Activated naive CD8-positive, alpha-beta T cell treated with anti-CD3 and anti-CD28 coated beads, Interleukin-2, amount 50 U/mL, for 24 hours (primary cell): ENCODE results near the gene PLA1A.
A peak's percentile ranks its signal among the peaks of the same experiment; 100 is the strongest.

ENCODE experiments used
- ATAC-seq: fragments of 150-1000 bp; cut with Tn5 transposase; one replicate; pipeline ENCODE4 v1.10.0; 2021
- DNase-seq: peaks from one replicate; pipeline ENCODE4 v3.0.0; 2021
- H3K27ac Mint-ChIP-seq: one replicate; pipeline ENCODE4 v1.8.0; 2021; ENCODE audit warnings: mild to moderate bottlenecking, mixed read lengths
- H3K27me3 Mint-ChIP-seq: one replicate; pipeline ENCODE4 v1.8.0; 2021; ENCODE audit warnings: mixed read lengths
- H3K36me3 Mint-ChIP-seq: one replicate; pipeline ENCODE4 v1.8.0; 2021; ENCODE audit warnings: low read depth, mixed read lengths
- H3K4me1 Mint-ChIP-seq: one replicate; pipeline ENCODE4 v1.8.0; 2021; ENCODE audit warnings: mixed read lengths
- H3K4me3 Mint-ChIP-seq: one replicate; pipeline ENCODE4 v1.8.0; 2021; ENCODE audit warnings: mild to moderate bottlenecking, moderate library complexity, mixed read lengths
- H3K9me3 Mint-ChIP-seq: one replicate; pipeline ENCODE4 v1.8.0; 2021; ENCODE audit warnings: mixed read lengths

PLA1A gene

DNA sequence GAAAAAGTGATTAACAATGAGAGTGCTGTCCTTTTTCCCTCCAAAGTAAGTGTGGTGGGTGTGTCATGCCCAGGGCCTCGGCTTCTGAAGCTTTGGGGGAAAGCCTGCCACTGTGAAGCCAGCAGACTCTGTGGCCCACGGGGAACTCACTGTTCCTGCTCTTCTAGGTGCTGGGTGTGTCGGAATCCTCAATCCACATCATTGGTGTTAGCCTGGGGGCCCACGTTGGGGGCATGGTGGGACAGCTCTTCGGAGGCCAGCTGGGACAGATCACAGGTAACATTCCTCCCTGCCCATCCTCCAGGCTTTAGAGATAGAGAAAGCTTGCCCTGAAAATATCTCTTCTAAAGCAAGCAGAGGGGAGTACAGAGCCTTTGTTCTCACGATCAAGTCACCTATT, 11.6 kb downstream of the PLA1A start:
- Mint-ChIP-seq H3K4me1 (peaks cover 7% of the 10 kb centered on the region), H3K27me3 (peaks cover 27% of the 10 kb centered on the region), H3K27ac (no peak overlapping the region), H3K9me3 (no peaks in the 10 kb centered on the region), H3K36me3 (no peaks in the 10 kb centered on the region), H3K4me3 (no peak overlapping the region)
- DNase-seq (no peak), ATAC-seq (no peak)

DNA sequence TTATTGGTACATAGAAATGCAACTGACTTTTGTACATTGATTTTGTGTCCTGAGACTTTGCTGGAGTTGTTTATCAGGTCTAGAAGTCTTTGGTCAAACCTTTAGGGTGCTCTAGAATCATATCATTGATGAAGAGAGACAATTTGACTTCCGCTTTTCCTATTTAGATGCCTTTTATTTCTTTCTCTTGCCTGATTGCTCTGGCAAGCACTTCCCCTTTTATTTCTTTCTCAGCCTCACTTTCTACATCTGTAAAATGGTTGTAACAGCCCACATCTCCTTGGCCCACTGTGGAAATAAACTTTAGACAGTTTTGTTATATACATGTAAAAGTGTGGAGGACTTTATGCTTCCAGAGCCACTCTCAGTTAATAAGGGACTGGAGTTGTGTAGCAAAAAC, 14.0 kb downstream of the PLA1A start:
- DNase-seq: no peak
- no peak for ATAC-seq
- H3K36me3 Mint-ChIP-seq: no peaks in the 10 kb centered on the region
- H3K4me3 Mint-ChIP-seq: no peak overlapping the region
- peaks cover 27% of the 10 kb centered on the region for H3K27me3 Mint-ChIP-seq
- H3K4me1 Mint-ChIP-seq: no peaks in the 10 kb centered on the region
- no peaks in the 10 kb centered on the region for H3K9me3 Mint-ChIP-seq
- H3K27ac Mint-ChIP-seq: no peak overlapping the region

GRCh38 chr3:119613201-119613600, 15.5 kb downstream of the PLA1A start:
- no peak overlapping the region for H3K4me3 Mint-ChIP-seq

GRCh38 chr3:119613872-119614271, 16.2 kb downstream of the PLA1A start:
- H3K9me3 Mint-ChIP-seq: no peaks in the 10 kb centered on the region
- no peaks in the 10 kb centered on the region for H3K36me3 Mint-ChIP-seq

More at GRCh38 chr3:119613201-119613600, 15.5 kb downstream of the PLA1A start:
- H3K27me3 Mint-ChIP-seq: peaks cover 27% of the 10 kb centered on the region
- ATAC-seq: no peak
- H3K4me1 Mint-ChIP-seq: no peaks in the 10 kb centered on the region
- H3K36me3 Mint-ChIP-seq: no peaks in the 10 kb centered on the region
- H3K9me3 Mint-ChIP-seq: no peaks in the 10 kb centered on the region
- DNase-seq: no peak
- no peak overlapping the region for H3K27ac Mint-ChIP-seq

GRCh38 chr3:119616056-119616455, 18.4 kb downstream of the PLA1A start:
- peaks cover 17% of the 10 kb centered on the region for H3K27me3 Mint-ChIP-seq
- no peaks in the 10 kb centered on the region for H3K36me3 Mint-ChIP-seq
- DNase-seq: no peak
- no peaks in the 10 kb centered on the region for H3K9me3 Mint-ChIP-seq
- no peaks in the 10 kb centered on the region for H3K4me1 Mint-ChIP-seq
- no peak overlapping the region for H3K27ac Mint-ChIP-seq
- no peak overlapping the region for H3K4me3 Mint-ChIP-seq
- no peak for ATAC-seq

More at GRCh38 chr3:119613872-119614271, 16.2 kb downstream of the PLA1A start:
- no peak overlapping the region for H3K27ac Mint-ChIP-seq
- ATAC-seq (no peak), DNase-seq (no peak)
- H3K4me1 Mint-ChIP-seq: no peaks in the 10 kb centered on the region
- peaks cover 28% of the 10 kb centered on the region for H3K27me3 Mint-ChIP-seq
- no peak overlapping the region for H3K4me3 Mint-ChIP-seq

DNA sequence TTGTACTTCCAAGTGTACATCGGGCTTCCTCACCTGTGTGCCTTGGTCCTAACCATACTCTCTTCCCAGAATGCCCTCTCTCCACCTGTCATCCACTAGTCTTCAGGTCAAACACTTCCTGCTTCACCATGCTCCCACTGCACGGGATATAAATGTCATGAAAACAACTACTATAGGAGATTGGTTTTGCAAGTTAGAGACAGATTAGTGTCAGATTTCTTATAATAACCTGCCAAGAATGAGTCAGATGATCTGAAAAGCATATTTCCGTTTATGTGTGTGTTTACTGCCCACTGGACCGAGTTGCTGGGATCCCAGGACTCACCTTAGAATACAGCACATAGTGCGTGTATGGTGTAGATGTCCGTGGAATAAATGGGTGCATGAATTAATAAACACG, 21.4 kb downstream of the PLA1A start:
- DNase-seq (no peak), ATAC-seq (no peak)
- H3K27me3 Mint-ChIP-seq: peaks cover 8% of the 10 kb centered on the region
- no peak overlapping the region for H3K27ac Mint-ChIP-seq
- H3K36me3 Mint-ChIP-seq: no peaks in the 10 kb centered on the region
- H3K4me1 Mint-ChIP-seq: no peaks in the 10 kb centered on the region
- H3K4me3 Mint-ChIP-seq: no peak overlapping the region
- no peaks in the 10 kb centered on the region for H3K9me3 Mint-ChIP-seq

GRCh38 chr3:119620899-119621298, 23.2 kb downstream of the PLA1A start:
- Mint-ChIP-seq H3K4me3 (no peak overlapping the region), H3K4me1 (no peaks in the 10 kb centered on the region), H3K27me3 (peaks cover 8% of the 10 kb centered on the region), H3K36me3 (no peaks in the 10 kb centered on the region), H3K9me3 (no peaks in the 10 kb centered on the region), H3K27ac (no peak overlapping the region)
- no peak for DNase-seq
- no peak for ATAC-seq

GRCh38 chr3:119624002-119624720, 26.5 kb downstream of the PLA1A start:
- H3K9me3 Mint-ChIP-seq: no peaks in the 10 kb centered on the region
- DNase-seq (no peak), ATAC-seq (no peak)
- peaks cover 28% of the 10 kb centered on the region for H3K4me1 Mint-ChIP-seq
- no peak overlapping the region for H3K27ac Mint-ChIP-seq
- peaks cover 7% of the 10 kb centered on the region for H3K27me3 Mint-ChIP-seq
- H3K4me3 Mint-ChIP-seq: no peak overlapping the region
- no peaks in the 10 kb centered on the region for H3K36me3 Mint-ChIP-seq

- H3K27me3 Mint-ChIP-seq: peaks cover 7% of the 10 kb centered on the region
- peaks cover 32% of the 10 kb centered on the region for H3K4me1 Mint-ChIP-seq
- H3K36me3 Mint-ChIP-seq: no peaks in the 10 kb centered on the region
- ATAC-seq (no peak), DNase-seq (no peak)
- H3K4me3 Mint-ChIP-seq: no peak overlapping the region
- H3K27ac Mint-ChIP-seq: peak overlapping the region; percentile 32
- no peaks in the 10 kb centered on the region for H3K9me3 Mint-ChIP-seq
Observed at GRCh38 chr3:119625451-119626153, 27.9 kb downstream of the PLA1A start.

GRCh38 chr3:119626196-119626595, 28.5 kb downstream of the PLA1A start:
- Mint-ChIP-seq H3K36me3 (no peaks in the 10 kb centered on the region), H3K4me1 (peaks cover 34% of the 10 kb centered on the region), H3K27ac (no peak overlapping the region), H3K27me3 (peaks cover 7% of the 10 kb centered on the region), H3K9me3 (no peaks in the 10 kb centered on the region), H3K4me3 (no peak overlapping the region)
- ATAC-seq: no peak
- DNase-seq: no peak

- ATAC-seq (peak; percentile 42), DNase-seq (peak; percentile 34)
- Mint-ChIP-seq H3K4me3 (no peak overlapping the region), H3K4me1 (peaks cover 34% of the 10 kb centered on the region), H3K36me3 (no peaks in the 10 kb centered on the region), H3K9me3 (no peaks in the 10 kb centered on the region), H3K27me3 (peaks cover 7% of the 10 kb centered on the region), H3K27ac (peak overlapping the region; percentile 73)
Observed at GRCh38 chr3:119627461-119627860, 29.8 kb downstream of the PLA1A start.

DNA sequence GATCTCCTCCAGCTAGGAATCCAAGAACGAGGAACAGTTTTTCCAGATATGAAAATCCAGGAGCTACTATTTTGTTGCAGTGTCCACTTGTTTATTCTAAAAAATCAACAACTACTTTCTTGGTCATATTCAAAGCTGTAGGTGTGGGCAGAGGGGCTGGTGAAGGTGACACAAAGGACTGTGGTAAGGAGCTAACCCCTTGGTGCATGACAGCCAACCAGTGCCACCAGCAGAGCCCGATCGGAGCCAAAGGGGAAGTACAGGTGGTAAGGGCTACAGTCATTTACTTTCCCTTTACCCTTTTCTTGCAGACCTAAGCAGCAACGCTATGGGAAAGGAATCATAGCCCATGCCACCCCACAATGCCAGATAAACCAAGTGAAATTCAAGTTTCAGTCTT, 30.7 kb downstream of the PLA1A start:
- peaks cover 34% of the 10 kb centered on the region for H3K4me1 Mint-ChIP-seq
- peak; percentile 44 for DNase-seq
- no peaks in the 10 kb centered on the region for H3K9me3 Mint-ChIP-seq
- peak; percentile 88 for ATAC-seq
- peaks cover 7% of the 10 kb centered on the region for H3K27me3 Mint-ChIP-seq
- peak overlapping the region; percentile 24 for H3K4me3 Mint-ChIP-seq
- H3K27ac Mint-ChIP-seq: peak overlapping the region; percentile 73
- H3K36me3 Mint-ChIP-seq: no peaks in the 10 kb centered on the region

DNA sequence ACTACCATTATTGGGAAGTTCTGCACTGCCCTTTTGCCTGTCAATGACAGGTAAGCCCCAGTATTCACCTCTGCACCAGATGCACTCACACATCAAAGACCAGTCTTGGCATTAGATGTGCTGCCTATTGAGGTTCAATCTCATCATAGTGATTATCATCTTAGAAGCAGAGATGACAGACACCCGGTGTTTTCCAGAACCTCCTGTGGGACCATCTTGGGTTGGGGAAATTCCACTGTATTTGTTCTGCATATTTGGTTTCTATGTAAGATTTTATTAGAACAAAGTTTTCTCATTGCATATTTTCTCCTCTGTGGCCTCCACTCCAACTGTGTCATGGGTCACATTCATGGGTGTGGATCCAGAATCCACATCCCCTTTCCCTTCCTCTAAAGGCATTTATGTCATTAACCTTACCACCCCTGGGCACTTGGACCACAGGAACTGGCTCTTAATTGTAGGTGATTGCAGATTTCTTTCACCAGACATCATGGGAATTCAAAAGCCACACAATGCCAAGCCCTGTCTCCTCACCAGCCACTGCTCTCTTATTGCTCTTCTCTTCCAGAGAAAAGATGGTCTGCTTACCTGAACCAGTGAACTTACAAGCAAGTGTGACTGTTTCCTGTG, 31.2 kb downstream of the PLA1A start:
- Mint-ChIP-seq H3K36me3 (no peaks in the 10 kb centered on the region), H3K4me1 (peaks cover 34% of the 10 kb centered on the region), H3K27ac (peak overlapping the region; percentile 73), H3K27me3 (peaks cover 7% of the 10 kb centered on the region), H3K9me3 (no peaks in the 10 kb centered on the region), H3K4me3 (no peak overlapping the region)
- no peak for DNase-seq
- peak; percentile 16 for ATAC-seq

DNA sequence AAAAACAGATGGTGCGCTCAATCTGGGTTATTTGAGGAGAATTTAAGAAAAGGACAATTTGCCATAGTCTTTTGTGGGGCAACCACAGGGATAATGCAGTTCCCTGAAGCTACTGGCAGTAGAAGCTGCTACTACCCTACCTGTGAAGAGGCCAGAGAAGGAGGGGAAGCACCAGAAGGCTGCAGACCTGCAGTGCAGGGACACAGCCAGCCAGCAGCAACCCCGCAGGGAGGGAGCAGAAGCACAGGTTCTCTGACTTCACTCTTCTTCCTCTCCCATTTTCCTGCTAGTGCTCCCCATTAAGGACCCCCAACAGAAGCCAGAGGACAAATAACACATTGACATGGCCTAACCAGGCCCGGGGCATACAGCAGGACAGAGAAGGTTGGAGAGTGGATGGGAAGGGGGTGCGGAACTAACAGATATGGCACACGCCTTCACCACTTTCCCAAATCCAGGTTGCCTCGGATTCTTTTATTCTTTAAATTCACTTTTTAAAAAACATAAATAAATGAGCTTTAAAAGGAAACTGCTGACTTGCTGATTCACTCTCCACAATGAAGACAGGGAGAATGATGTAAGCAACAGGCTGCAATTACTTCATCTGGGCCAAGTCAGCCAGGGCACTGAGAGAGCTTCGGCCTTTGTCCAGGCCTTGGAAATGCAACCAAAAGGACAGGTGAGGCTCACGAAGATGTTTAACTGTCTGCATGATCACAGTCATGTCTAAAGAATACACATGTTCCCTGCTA, 32.6 kb downstream of the PLA1A start:
- no peak overlapping the region for H3K4me3 Mint-ChIP-seq
- no peak overlapping the region for H3K27ac Mint-ChIP-seq
- H3K36me3 Mint-ChIP-seq: no peaks in the 10 kb centered on the region
- H3K9me3 Mint-ChIP-seq: no peaks in the 10 kb centered on the region
- no peak for ATAC-seq
- peaks cover 34% of the 10 kb centered on the region for H3K4me1 Mint-ChIP-seq
- peaks cover 7% of the 10 kb centered on the region for H3K27me3 Mint-ChIP-seq
- DNase-seq: no peak
